Muscle layer of colon (tissue), 2 donors: ENCODE data around the gene TRPV3.

Experiments
- H3K27ac ChIP-seq: one replicate; pipeline ENCODE4 v1.7.0; 2013; ENCODE audit warnings: low read depth, mild to moderate bottlenecking, low read length, moderate library complexity
- H3K27me3 ChIP-seq, 2 donors: one replicate each; pipeline ENCODE4 v1.7.0; 2013; ENCODE audit warnings: low read length in 2 of 2, mild to moderate bottlenecking in 2 of 2; ENCODE audit not compliant: insufficient read depth in 2 of 2, control insufficient read depth in 1 of 2
- H3K36me3 ChIP-seq: one replicate; pipeline ENCODE4 v1.7.0; 2013; ENCODE audit warnings: mild to moderate bottlenecking, low read length; ENCODE audit not compliant: insufficient read depth
- H3K4me1 ChIP-seq: one replicate; pipeline ENCODE4 v1.7.0; 2013; ENCODE audit warnings: mild to moderate bottlenecking, low read length; ENCODE audit not compliant: insufficient read depth
- H3K4me3 ChIP-seq, 2 donors: one replicate each; pipeline ENCODE4 v1.7.0; 2013; ENCODE audit warnings: low read length in 2 of 2, low read depth in 1 of 2, mild to moderate bottlenecking in 1 of 2, moderate library complexity in 1 of 2
- H3K9ac ChIP-seq: one replicate; pipeline ENCODE4 v1.7.0; 2013; ENCODE audit warnings: low read length
- H3K9me3 ChIP-seq: one replicate; pipeline ENCODE4 v1.7.0; 2013; ENCODE audit warnings: mild to moderate bottlenecking, low read length
- donor health status: abdominal sarcoma.
- donor health status: Adenocarcinoma of cecum.

The TRPV3 gene

GRCh38 chr17:3555189-3555796, 2.3 kb downstream of the TRPV3 start:
- Histone ChIP-seq H3K9me3 (no peaks in the 10 kb centered on the region), H3K4me1 (peaks cover 6% of the 10 kb centered on the region), H3K27me3 (peaks cover 0 to 4% of the 10 kb centered on the region in 2 donors)

GRCh38 chr17:3554440-3554839, 3.2 kb downstream of the TRPV3 start:
- H3K27me3 ChIP-seq: peaks cover 0 to 4% of the 10 kb centered on the region in 2 donors
- H3K4me1 ChIP-seq: peaks cover 6% of the 10 kb centered on the region
- no peak overlapping the region for H3K27ac ChIP-seq
- no peak overlapping the region for H3K9ac ChIP-seq
- H3K36me3 ChIP-seq: no peaks in the 10 kb centered on the region
- no peaks in the 10 kb centered on the region for H3K9me3 ChIP-seq
- H3K4me3 ChIP-seq: no peak overlapping the region

More at GRCh38 chr17:3555189-3555796, 2.3 kb downstream of the TRPV3 start:
- Histone ChIP-seq H3K27ac (no peak overlapping the region), H3K9ac (no peak overlapping the region), H3K36me3 (no peaks in the 10 kb centered on the region), H3K4me3 (no peak overlapping the region)

DNA sequence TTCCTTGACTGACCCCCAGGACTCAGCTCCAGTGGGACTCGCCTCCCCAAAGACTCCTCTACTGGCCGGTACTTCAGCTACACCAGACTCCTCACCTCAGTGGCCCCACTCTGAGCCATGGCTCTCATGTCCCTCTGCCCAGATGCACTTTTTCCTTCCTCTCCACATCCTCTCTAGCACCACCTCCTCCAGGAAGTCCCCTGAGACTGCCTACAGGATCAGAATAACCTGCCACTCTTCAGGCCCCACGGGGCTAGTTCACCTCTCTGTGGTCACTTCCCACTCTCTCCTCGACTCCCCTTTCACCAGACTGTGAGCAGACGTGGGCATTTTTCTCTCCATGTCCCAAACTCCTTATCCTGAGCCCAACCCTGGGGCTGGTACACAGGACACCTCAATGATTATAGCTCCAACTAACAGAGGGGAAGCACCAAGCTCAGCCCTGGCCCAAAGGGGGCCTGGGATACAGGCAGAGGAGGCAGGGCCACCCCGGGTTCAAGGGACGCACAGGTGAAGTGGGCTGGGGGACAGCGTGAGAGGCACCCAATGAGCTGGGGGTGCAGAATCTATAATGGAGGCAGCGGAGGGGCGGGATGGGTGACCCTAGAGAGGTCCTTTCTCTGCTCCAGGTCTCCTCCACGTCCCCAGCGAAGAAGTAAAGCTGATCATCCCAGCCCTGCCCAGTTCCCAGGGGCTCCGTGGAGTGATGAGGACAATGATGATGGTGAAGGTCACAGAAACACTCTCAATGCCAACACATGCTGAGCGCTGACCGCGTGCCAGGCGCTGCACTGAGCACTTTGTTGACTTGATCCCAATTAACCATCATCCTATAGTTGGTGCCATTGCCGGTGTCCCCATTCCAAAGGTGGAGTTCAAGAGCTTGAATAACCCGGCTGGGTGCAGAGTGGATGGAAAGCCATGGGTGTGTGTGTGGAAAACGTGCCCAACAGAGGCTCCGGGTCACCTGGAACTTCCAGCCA, 3.9 kb downstream of the TRPV3 start:
- Histone ChIP-seq H3K36me3 (no peaks in the 10 kb centered on the region), H3K4me3 (no peak overlapping the region)

GRCh38 chr17:3552916-3553315, 4.7 kb downstream of the TRPV3 start:
- Histone ChIP-seq H3K4me1 (peaks cover under 1% of the 10 kb centered on the region), H3K9me3 (no peaks in the 10 kb centered on the region), H3K4me3 (no peak overlapping the region)

More for the DNA sequence above, 3.9 kb downstream of the TRPV3 start:
- H3K9me3 ChIP-seq: no peaks in the 10 kb centered on the region
- H3K4me1 ChIP-seq: peaks cover 6% of the 10 kb centered on the region
- H3K27ac ChIP-seq: no peak overlapping the region
- no peak overlapping the region for H3K9ac ChIP-seq
- H3K27me3 ChIP-seq: peaks cover 0 to 4% of the 10 kb centered on the region in 2 donors

DNA sequence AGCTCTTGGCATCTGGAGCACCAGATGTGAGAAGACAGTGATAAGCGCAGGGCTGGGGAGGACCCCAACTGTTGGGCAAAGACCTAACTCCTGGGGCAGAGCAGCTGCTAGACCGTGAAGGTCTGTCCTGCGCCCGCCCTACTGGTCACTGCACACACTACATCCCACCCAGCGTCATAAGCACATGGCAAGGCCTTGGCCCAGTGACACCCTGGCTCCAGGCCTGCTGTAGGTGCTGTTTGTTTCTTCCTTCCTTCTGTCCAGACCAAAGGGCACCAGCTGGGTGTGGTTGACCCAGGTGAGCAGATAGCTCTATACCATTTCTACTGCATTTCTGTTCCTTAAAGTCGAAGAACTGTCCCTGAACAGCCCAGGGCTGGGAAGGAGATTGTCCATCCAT, 6.4 kb downstream of the TRPV3 start:
- no peaks in the 10 kb centered on the region for H3K4me1 ChIP-seq
- H3K27ac ChIP-seq: no peak overlapping the region
- H3K4me3 ChIP-seq: no peak overlapping the region

More at GRCh38 chr17:3552916-3553315, 4.7 kb downstream of the TRPV3 start:
- no peak overlapping the region for H3K27ac ChIP-seq
- peaks cover 0 to 4% of the 10 kb centered on the region in 2 donors for H3K27me3 ChIP-seq
- H3K9ac ChIP-seq: no peak overlapping the region
- H3K36me3 ChIP-seq: no peaks in the 10 kb centered on the region

DNA sequence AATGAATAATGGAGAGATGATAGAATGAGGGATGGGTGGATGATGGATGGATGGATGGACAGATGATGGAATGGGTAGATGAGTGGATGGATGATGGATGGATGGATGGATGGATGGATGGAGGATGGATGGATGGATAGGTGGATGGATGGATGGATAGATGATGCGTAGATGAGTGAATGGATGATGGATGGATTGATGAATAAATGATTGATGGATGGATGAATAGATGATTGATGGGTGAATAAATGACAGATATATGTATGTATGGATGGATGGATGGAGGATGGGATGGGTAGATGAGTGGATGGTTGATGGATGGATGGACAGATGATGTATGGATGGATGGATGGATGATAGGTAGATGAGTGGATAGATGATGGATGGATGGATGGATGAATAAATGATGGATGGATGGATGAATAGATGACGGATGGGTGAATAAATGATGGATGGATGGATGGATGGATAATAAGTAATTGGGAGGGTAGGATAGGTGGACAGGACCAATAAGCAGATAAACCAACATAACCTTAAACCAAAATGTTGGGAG, 7.9 kb downstream of the TRPV3 start:
- no peak overlapping the region for H3K9ac ChIP-seq
- peaks cover 0 to 4% of the 10 kb centered on the region in 2 donors for H3K27me3 ChIP-seq
- no peaks in the 10 kb centered on the region for H3K36me3 ChIP-seq
- H3K4me3 ChIP-seq: no peak overlapping the region
- no peak overlapping the region for H3K27ac ChIP-seq
- no peaks in the 10 kb centered on the region for H3K4me1 ChIP-seq
- no peaks in the 10 kb centered on the region for H3K9me3 ChIP-seq

More for the DNA sequence above, 6.4 kb downstream of the TRPV3 start:
- H3K9ac ChIP-seq: no peak overlapping the region
- H3K9me3 ChIP-seq: no peaks in the 10 kb centered on the region
- H3K36me3 ChIP-seq: no peaks in the 10 kb centered on the region
- peaks cover 0 to 4% of the 10 kb centered on the region in 2 donors for H3K27me3 ChIP-seq

- Histone ChIP-seq H3K27me3 (no peaks in the 10 kb centered on the region), H3K36me3 (no peaks in the 10 kb centered on the region)
These were observed 10.0 kb downstream of the TRPV3 start for GRCh38 chr17:3547628-3548027.

GRCh38 chr17:3546997-3547396, 10.6 kb downstream of the TRPV3 start:
- Histone ChIP-seq H3K9ac (no peak overlapping the region), H3K36me3 (no peaks in the 10 kb centered on the region), H3K27me3 (no peaks in the 10 kb centered on the region), H3K4me1 (no peaks in the 10 kb centered on the region), H3K27ac (no peak overlapping the region), H3K9me3 (no peaks in the 10 kb centered on the region), H3K4me3 (no peak overlapping the region)

More at GRCh38 chr17:3547628-3548027, 10.0 kb downstream of the TRPV3 start:
- H3K4me3 ChIP-seq: no peak overlapping the region
- H3K4me1 ChIP-seq: no peaks in the 10 kb centered on the region
- H3K9me3 ChIP-seq: no peaks in the 10 kb centered on the region
- no peak overlapping the region for H3K27ac ChIP-seq
- H3K9ac ChIP-seq: no peak overlapping the region

GRCh38 chr17:3546521-3546920, 11.1 kb downstream of the TRPV3 start:
- no peak overlapping the region for H3K9ac ChIP-seq
- no peaks in the 10 kb centered on the region for H3K36me3 ChIP-seq
- H3K27me3 ChIP-seq: no peaks in the 10 kb centered on the region
- no peak overlapping the region for H3K27ac ChIP-seq
- H3K4me1 ChIP-seq: no peaks in the 10 kb centered on the region
- no peak overlapping the region for H3K4me3 ChIP-seq
- no peaks in the 10 kb centered on the region for H3K9me3 ChIP-seq

- no peaks in the 10 kb centered on the region for H3K36me3 ChIP-seq
- H3K27me3 ChIP-seq: no peaks in the 10 kb centered on the region
- H3K9me3 ChIP-seq: no peaks in the 10 kb centered on the region
- no peaks in the 10 kb centered on the region for H3K4me1 ChIP-seq
- H3K27ac ChIP-seq: no peak overlapping the region
- no peak overlapping the region for H3K4me3 ChIP-seq
- H3K9ac ChIP-seq: no peak overlapping the region
These were observed 12.5 kb downstream of the TRPV3 start for GRCh38 chr17:3545151-3545550.

GRCh38 chr17:3544365-3544764, 13.2 kb downstream of the TRPV3 start:
- Histone ChIP-seq H3K27me3 (no peaks in the 10 kb centered on the region), H3K4me3 (no peak overlapping the region), H3K36me3 (no peaks in the 10 kb centered on the region), H3K4me1 (no peaks in the 10 kb centered on the region), H3K9ac (no peak overlapping the region), H3K9me3 (no peaks in the 10 kb centered on the region), H3K27ac (no peak overlapping the region)
